Measurements from ENCODE around the gene WASL. TPM values are rescaled to one million over a fixed set of nuclear protein-coding genes. Genes with fewer than 3 reads are reported as not detected.
A peak's percentile ranks its signal among the peaks of the same experiment; 100 is the strongest.

The WASL gene
- total and polyA plus RNA-seq, 2 of the 13 experiments (the other 11 are each of a cell fraction or from before 2014, with no cell fraction given): 7.9 to 12.8 TPM

DNA sequence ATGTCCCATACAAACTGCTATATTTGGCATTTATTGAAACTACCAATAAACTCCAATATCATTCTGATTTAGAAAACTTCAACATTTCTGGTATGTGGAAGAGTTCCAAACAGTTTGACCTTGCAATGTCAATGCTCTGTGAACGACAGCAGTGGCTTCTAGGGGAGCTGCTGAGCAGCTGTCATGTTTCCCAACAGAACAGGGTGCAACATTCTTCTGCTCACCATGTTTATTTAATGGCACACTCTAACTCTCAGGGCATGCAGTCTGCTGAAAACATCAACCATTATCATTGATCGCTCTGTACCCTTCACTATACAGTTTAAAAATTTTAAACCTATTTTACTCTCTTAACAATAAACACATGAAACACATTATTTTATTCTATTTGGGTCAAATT lies 67.2 kb downstream of the WASL start (continued):
- TF ChIP-seq HNF4A (CRISPR knock-in tag; IDR thresholded peaks at IDR 0.05) (peak; percentile 37; the same call in 1 of the 2 replicates), ZNF772 (CRISPR knock-in tag; IDR thresholded peaks at IDR 0.05) (no peak), SP5 (CRISPR knock-in tag; IDR thresholded peaks at IDR 0.05; ENCODE audit: borderline replicate concordance, low read depth) (no peak), LCORL (IDR thresholded peaks at IDR 0.05) (no peak), LCORL (CRISPR knock-in tag; IDR thresholded peaks at IDR 0.05) (no peak), ZBTB3 (CRISPR knock-in tag; IDR thresholded peaks at IDR 0.05; ENCODE audit: borderline replicate concordance, low read depth) (no peak), KLF6 (CRISPR knock-in tag; IDR thresholded peaks at IDR 0.05) (no peak), FOXA3 (CRISPR knock-in tag; IDR thresholded peaks at IDR 0.05) (peak; percentile 49), SMARCE1 (IDR thresholded peaks at IDR 0.05; ENCODE audit: borderline replicate concordance) (no peak), MEIS1 (CRISPR knock-in tag; IDR thresholded peaks at IDR 0.05; ENCODE audit: borderline replicate concordance) (no peak), FOXA1 (IDR thresholded peaks at IDR 0.05) (no peak), FOXA1 (CRISPR knock-in tag; IDR thresholded peaks at IDR 0.05) (0 out of 2 replicates have a peak, but pooled peaks have one; percentile 54), ZNF572 (CRISPR knock-in tag; IDR thresholded peaks at IDR 0.05) (no peak), CEBPB (IDR thresholded peaks at IDR 0.05; ENCODE audit: borderline replicate concordance, low read depth, low read length) (peak; percentile 56; the same call in 1 of the 2 replicates), ISX (CRISPR knock-in tag; conservative IDR thresholded peaks at IDR 0.05) (no peak), RBAK (CRISPR knock-in tag; IDR thresholded peaks at IDR 0.05) (no peak)
- TF ChIP-seq, protein P1, sequence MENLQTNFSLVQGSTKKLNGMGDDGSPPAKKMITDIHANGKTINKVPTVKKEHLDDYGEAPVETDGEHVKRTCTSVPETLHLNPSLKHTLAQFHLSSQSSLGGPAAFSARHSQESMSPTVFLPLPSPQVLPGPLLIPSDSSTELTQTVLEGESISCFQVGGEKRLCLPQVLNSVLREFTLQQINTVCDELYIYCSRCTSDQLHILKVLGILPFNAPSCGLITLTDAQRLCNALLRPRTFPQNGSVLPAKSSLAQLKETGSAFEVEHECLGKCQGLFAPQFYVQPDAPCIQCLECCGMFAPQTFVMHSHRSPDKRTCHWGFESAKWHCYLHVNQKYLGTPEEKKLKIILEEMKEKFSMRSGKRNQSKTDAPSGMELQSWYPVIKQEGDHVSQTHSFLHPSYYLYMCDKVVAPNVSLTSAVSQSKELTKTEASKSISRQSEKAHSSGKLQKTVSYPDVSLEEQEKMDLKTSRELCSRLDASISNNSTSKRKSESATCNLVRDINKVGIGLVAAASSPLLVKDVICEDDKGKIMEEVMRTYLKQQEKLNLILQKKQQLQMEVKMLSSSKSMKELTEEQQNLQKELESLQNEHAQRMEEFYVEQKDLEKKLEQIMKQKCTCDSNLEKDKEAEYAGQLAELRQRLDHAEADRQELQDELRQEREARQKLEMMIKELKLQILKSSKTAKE (CRISPR knock-in tag; IDR thresholded peaks at IDR 0.05; ENCODE audit: borderline replicate concordance): no peak
- TF ChIP-seq, protein P2, sequence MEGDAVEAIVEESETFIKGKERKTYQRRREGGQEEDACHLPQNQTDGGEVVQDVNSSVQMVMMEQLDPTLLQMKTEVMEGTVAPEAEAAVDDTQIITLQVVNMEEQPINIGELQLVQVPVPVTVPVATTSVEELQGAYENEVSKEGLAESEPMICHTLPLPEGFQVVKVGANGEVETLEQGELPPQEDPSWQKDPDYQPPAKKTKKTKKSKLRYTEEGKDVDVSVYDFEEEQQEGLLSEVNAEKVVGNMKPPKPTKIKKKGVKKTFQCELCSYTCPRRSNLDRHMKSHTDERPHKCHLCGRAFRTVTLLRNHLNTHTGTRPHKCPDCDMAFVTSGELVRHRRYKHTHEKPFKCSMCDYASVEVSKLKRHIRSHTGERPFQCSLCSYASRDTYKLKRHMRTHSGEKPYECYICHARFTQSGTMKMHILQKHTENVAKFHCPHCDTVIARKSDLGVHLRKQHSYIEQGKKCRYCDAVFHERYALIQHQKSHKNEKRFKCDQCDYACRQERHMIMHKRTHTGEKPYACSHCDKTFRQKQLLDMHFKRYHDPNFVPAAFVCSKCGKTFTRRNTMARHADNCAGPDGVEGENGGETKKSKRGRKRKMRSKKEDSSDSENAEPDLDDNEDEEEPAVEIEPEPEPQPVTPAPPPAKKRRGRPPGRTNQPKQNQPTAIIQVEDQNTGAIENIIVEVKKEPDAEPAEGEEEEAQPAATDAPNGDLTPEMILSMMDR (CRISPR knock-in tag; IDR thresholded peaks at IDR 0.05): 0 out of 2 replicates have a peak, but pooled peaks have one; percentile 17
- TF ChIP-seq, protein P3, sequence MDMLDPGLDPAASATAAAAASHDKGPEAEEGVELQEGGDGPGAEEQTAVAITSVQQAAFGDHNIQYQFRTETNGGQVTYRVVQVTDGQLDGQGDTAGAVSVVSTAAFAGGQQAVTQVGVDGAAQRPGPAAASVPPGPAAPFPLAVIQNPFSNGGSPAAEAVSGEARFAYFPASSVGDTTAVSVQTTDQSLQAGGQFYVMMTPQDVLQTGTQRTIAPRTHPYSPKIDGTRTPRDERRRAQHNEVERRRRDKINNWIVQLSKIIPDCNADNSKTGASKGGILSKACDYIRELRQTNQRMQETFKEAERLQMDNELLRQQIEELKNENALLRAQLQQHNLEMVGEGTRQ (IDR thresholded peaks at IDR 0.05; ENCODE audit: low read depth, low read length): no peak
- TF ChIP-seq, protein P3 (CRISPR knock-in tag; IDR thresholded peaks at IDR 0.05; ENCODE audit: borderline replicate concordance): no peak
- TF ChIP-seq, protein P4, sequence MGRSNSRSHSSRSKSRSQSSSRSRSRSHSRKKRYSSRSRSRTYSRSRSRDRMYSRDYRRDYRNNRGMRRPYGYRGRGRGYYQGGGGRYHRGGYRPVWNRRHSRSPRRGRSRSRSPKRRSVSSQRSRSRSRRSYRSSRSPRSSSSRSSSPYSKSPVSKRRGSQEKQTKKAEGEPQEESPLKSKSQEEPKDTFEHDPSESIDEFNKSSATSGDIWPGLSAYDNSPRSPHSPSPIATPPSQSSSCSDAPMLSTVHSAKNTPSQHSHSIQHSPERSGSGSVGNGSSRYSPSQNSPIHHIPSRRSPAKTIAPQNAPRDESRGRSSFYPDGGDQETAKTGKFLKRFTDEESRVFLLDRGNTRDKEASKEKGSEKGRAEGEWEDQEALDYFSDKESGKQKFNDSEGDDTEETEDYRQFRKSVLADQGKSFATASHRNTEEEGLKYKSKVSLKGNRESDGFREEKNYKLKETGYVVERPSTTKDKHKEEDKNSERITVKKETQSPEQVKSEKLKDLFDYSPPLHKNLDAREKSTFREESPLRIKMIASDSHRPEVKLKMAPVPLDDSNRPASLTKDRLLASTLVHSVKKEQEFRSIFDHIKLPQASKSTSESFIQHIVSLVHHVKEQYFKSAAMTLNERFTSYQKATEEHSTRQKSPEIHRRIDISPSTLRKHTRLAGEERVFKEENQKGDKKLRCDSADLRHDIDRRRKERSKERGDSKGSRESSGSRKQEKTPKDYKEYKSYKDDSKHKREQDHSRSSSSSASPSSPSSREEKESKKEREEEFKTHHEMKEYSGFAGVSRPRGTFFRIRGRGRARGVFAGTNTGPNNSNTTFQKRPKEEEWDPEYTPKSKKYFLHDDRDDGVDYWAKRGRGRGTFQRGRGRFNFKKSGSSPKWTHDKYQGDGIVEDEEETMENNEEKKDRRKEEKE (IDR thresholded peaks at IDR 0.05): no peak
